Neural cell (in vitro differentiated cells): ENCODE results near the gene SLC44A1. TPM values are rescaled to one million over a fixed set of nuclear protein-coding genes. Genes with fewer than 3 reads are reported as not detected.
A peak's percentile ranks its signal among the peaks of the same experiment; 100 is the strongest.

Experiments
- H2AFZ ChIP-seq: fragments of 200-600, 300-800 bp; sonication (generic), shearing (Covaris generic); 2 replicates; pipeline ENCODE4 v1.6.0; 2014; ENCODE audit warnings: low read depth, mild to moderate bottlenecking, antibody characterized with exemption, low read length, moderate library complexity
- H3F3A ChIP-seq: fragments of 200-600 bp; shearing (Covaris generic); 2 replicates; pipeline ENCODE4 v1.6.1; 2016; ENCODE audit warnings: mild to moderate bottlenecking, moderate library complexity, mixed read lengths, antibody characterized with exemption, low read length; ENCODE audit not compliant: insufficient read depth, poor library complexity, severe bottlenecking
- H3K27ac ChIP-seq: fragments of 200-600, 300-800 bp; sonication (generic), shearing (Covaris generic); 2 replicates; pipeline ENCODE4 v1.5.1; 2014; ENCODE audit warnings: mild to moderate bottlenecking, low read length, moderate library complexity
- H3K27me3 ChIP-seq: fragments of 300-800, 200-600 bp; sonication (generic), shearing (Covaris generic); 2 replicates; pipeline ENCODE4 v1.6.0; 2014; ENCODE audit warnings: mild to moderate bottlenecking, low read depth, low read length, moderate library complexity; ENCODE audit not compliant: insufficient read depth
- H3K36me3 ChIP-seq: fragments of 300-800, 200-600 bp; sonication (generic), shearing (Covaris generic); 2 replicates; pipeline ENCODE4 v1.5.1; 2014; ENCODE audit warnings: mild to moderate bottlenecking, antibody characterized with exemption, low read length, moderate library complexity; ENCODE audit not compliant: insufficient read depth
- H3K4me2 ChIP-seq: fragments of 300-800, 200-600 bp; sonication (generic), shearing (Covaris generic); 2 replicates; pipeline ENCODE4 v1.6.0; 2014; ENCODE audit warnings: mild to moderate bottlenecking, low read length
- H3K4me3 ChIP-seq: fragments of 300-800, 200-600 bp; sonication (generic), shearing (Covaris generic); 2 replicates; pipeline ENCODE4 v1.5.1; 2014; ENCODE audit warnings: mild to moderate bottlenecking, low read length, moderate library complexity
- H3K79me2 ChIP-seq: fragments of 200-600 bp; shearing (Covaris generic); replicated peaks from 2 replicates; pipeline ENCODE4 v1.6.0; 2014; ENCODE audit warnings: mild to moderate bottlenecking, low read length, moderate library complexity; ENCODE audit not compliant: insufficient read depth
- H3K9ac ChIP-seq: fragments of 300-800, 200-600 bp; sonication (generic), shearing (Covaris generic); 2 replicates; pipeline ENCODE4 v1.6.1; 2016; ENCODE audit warnings: mild to moderate bottlenecking, low read length, mixed read lengths
- H3K9me2 ChIP-seq: fragments of 200-600 bp; shearing (Covaris generic); 2 replicates; pipeline ENCODE4 v1.6.1; 2016; ENCODE audit warnings: mild to moderate bottlenecking, low read length, mixed read lengths; ENCODE audit not compliant: insufficient read depth
- H3K9me3 ChIP-seq: fragments of 200-600, 300-800 bp; sonication (generic), shearing (Covaris generic); 2 replicates; pipeline ENCODE4 v1.6.1; 2016; ENCODE audit warnings: mild to moderate bottlenecking, mixed run types, low read length, moderate library complexity, mixed read lengths
- H4K20me1 ChIP-seq: fragments of 200-600 bp; shearing (Covaris generic); 2 replicates; pipeline ENCODE4 v1.6.1; 2016; ENCODE audit warnings: mild to moderate bottlenecking, mixed run types; ENCODE audit not compliant: insufficient read depth
- EP300 ChIP-seq: fragments of 450-650 bp; conservative IDR thresholded peaks from 2 replicates; pipeline ENCODE4 v1.6.1; 2014; ENCODE audit warnings: antibody characterized with exemption, mild to moderate bottlenecking, moderate library complexity; ENCODE audit not compliant: poor library complexity, severe bottlenecking
- EZH2 ChIP-seq: fragments of 200-600, 300-800 bp; shearing (Covaris generic), sonication (generic); IDR thresholded peaks from 2 replicates; pipeline ENCODE4 v1.6.1; 2014; ENCODE audit warnings: antibody characterized with exemption, low read length, borderline replicate concordance, mild to moderate bottlenecking; ENCODE audit not compliant: insufficient read depth, poor library complexity, severe bottlenecking
- MXI1 ChIP-seq: fragments of 450-650 bp; conservative IDR thresholded peaks from 2 replicates; pipeline ENCODE4 v1.6.1; 2014; ENCODE audit warnings: antibody characterized with exemption, mild to moderate bottlenecking; ENCODE audit not compliant: poor library complexity, severe bottlenecking
- POLR2AphosphoS5 ChIP-seq: IDR thresholded peaks from 2 replicates; pipeline ENCODE4 v1.6.1; 2012
- RAD21 ChIP-seq: fragments of 450-650 bp; conservative IDR thresholded peaks from 2 replicates; pipeline ENCODE4 v1.6.1; 2014; ENCODE audit warnings: antibody characterized with exemption, mild to moderate bottlenecking, moderate library complexity
- SMC3 ChIP-seq: fragments of 450-650 bp; conservative IDR thresholded peaks from 2 replicates; pipeline ENCODE4 v1.6.1; 2014; ENCODE audit warnings: antibody characterized with exemption, mild to moderate bottlenecking, moderate library complexity; ENCODE audit not compliant: poor library complexity
- TAF1 ChIP-seq: IDR thresholded peaks from 2 replicates; pipeline ENCODE4 v1.6.1; 2012; ENCODE audit warnings: low read depth
- polyA plus RNA-seq: library from polyadenylated mRNA; depleted of rRNA; stranded (reverse); fragments of >200 nt; gene quantifications from 2 replicates; pipeline ENCODE4 v1.2.3, GENCODE V29; 2014
- TF ChIP-seq, protein P1 (sequence below): IDR thresholded peaks from 2 replicates; pipeline ENCODE4 v1.6.1; 2012; ENCODE audit warnings: borderline replicate concordance
- TF ChIP-seq, protein P2 (sequence below): fragments of 450-650 bp; IDR thresholded peaks from 2 replicates; pipeline ENCODE4 v1.5.1; 2014; ENCODE audit warnings: antibody characterized with exemption, mild to moderate bottlenecking, moderate library complexity; ENCODE audit not compliant: poor library complexity, severe bottlenecking

The SLC44A1 gene
- polyA plus RNA-seq, 1 donor from 2014 or later = 3.9 TPM

- no peaks in the 10 kb centered on the region for H3K36me3 ChIP-seq
- no peak overlapping the region for H3K4me3 ChIP-seq
- H2AFZ ChIP-seq = no peak overlapping the region
- H3K9me3 ChIP-seq = no peaks in the 10 kb centered on the region
- H3F3A ChIP-seq = no peaks in the 10 kb centered on the region
- H3K27me3 ChIP-seq = no peaks in the 10 kb centered on the region
- no peak overlapping the region for H3K4me2 ChIP-seq
- no peak overlapping the region for H3K27ac ChIP-seq
- H3K9ac ChIP-seq = no peak overlapping the region
- H3K79me2 ChIP-seq = no peaks in the 10 kb centered on the region
- no peaks in the 10 kb centered on the region for H3K9me2 ChIP-seq
- TF ChIP-seq, protein P1, sequence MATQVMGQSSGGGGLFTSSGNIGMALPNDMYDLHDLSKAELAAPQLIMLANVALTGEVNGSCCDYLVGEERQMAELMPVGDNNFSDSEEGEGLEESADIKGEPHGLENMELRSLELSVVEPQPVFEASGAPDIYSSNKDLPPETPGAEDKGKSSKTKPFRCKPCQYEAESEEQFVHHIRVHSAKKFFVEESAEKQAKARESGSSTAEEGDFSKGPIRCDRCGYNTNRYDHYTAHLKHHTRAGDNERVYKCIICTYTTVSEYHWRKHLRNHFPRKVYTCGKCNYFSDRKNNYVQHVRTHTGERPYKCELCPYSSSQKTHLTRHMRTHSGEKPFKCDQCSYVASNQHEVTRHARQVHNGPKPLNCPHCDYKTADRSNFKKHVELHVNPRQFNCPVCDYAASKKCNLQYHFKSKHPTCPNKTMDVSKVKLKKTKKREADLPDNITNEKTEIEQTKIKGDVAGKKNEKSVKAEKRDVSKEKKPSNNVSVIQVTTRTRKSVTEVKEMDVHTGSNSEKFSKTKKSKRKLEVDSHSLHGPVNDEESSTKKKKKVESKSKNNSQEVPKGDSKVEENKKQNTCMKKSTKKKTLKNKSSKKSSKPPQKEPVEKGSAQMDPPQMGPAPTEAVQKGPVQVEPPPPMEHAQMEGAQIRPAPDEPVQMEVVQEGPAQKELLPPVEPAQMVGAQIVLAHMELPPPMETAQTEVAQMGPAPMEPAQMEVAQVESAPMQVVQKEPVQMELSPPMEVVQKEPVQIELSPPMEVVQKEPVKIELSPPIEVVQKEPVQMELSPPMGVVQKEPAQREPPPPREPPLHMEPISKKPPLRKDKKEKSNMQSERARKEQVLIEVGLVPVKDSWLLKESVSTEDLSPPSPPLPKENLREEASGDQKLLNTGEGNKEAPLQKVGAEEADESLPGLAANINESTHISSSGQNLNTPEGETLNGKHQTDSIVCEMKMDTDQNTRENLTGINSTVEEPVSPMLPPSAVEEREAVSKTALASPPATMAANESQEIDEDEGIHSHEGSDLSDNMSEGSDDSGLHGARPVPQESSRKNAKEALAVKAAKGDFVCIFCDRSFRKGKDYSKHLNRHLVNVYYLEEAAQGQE = no peak
- TF ChIP-seq MXI1 (no peak), RAD21 (no peak), EP300 (no peak), POLR2AphosphoS5 (no peak), TAF1 (no peak), SMC3 (no peak), EZH2 (no peak)
- TF ChIP-seq, protein P2, sequence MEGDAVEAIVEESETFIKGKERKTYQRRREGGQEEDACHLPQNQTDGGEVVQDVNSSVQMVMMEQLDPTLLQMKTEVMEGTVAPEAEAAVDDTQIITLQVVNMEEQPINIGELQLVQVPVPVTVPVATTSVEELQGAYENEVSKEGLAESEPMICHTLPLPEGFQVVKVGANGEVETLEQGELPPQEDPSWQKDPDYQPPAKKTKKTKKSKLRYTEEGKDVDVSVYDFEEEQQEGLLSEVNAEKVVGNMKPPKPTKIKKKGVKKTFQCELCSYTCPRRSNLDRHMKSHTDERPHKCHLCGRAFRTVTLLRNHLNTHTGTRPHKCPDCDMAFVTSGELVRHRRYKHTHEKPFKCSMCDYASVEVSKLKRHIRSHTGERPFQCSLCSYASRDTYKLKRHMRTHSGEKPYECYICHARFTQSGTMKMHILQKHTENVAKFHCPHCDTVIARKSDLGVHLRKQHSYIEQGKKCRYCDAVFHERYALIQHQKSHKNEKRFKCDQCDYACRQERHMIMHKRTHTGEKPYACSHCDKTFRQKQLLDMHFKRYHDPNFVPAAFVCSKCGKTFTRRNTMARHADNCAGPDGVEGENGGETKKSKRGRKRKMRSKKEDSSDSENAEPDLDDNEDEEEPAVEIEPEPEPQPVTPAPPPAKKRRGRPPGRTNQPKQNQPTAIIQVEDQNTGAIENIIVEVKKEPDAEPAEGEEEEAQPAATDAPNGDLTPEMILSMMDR = no peak
- no peaks in the 10 kb centered on the region for H4K20me1 ChIP-seq
These were observed 177.4 kb downstream of the SLC44A1 start for GRCh38 chr9:105421864-105422263.

DNA sequence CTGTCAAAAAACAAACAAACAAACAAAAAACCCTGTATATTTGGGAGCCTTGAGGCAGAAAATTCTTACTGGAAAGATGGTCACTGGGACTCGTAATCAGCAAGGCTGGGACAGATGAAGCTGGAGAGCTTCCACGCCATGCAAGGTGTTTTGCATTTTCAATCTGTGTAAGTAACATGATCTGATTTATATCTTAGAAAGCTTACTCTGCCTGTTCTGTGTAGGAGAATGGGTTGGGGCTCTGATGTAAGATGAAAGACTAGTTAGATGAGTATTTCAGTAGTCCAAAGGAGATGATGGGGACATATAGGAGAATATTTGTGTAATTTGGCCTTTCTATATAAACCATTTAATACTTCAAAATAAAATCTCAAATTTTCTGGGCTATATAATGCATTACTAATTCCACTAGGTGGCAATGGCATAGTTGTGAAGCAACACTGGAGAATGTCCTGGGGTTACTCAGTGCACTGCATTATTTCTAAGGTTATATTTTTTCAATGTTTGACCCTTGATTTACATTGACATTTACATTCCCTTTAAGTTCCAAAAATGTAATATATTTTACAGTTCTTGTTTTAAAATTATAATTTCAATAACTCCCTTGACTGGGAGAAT is 181.5 kb downstream of the SLC44A1 start:
- no peaks in the 10 kb centered on the region for H3K36me3 ChIP-seq
- no peak overlapping the region for H3K9ac ChIP-seq
- no peaks in the 10 kb centered on the region for H3K9me3 ChIP-seq
- no peaks in the 10 kb centered on the region for H3K79me2 ChIP-seq
- no peak overlapping the region for H2AFZ ChIP-seq
- H3K27me3 ChIP-seq = no peaks in the 10 kb centered on the region
- no peaks in the 10 kb centered on the region for H3K9me2 ChIP-seq
- TF ChIP-seq POLR2AphosphoS5 (no peak), MXI1 (no peak), TAF1 (no peak), RAD21 (peak; percentile 58), SMC3 (peak; percentile 56), EP300 (no peak)
- TF ChIP-seq, protein P2 = peak; percentile 61
- H4K20me1 ChIP-seq = no peaks in the 10 kb centered on the region
- no peaks in the 10 kb centered on the region for H3F3A ChIP-seq
- no peak overlapping the region for H3K4me3 ChIP-seq
- H3K4me2 ChIP-seq = no peak overlapping the region
- no peak overlapping the region for H3K27ac ChIP-seq
